Measurements from ENCODE around the gene RIT2.

The RIT2 gene

DNA sequence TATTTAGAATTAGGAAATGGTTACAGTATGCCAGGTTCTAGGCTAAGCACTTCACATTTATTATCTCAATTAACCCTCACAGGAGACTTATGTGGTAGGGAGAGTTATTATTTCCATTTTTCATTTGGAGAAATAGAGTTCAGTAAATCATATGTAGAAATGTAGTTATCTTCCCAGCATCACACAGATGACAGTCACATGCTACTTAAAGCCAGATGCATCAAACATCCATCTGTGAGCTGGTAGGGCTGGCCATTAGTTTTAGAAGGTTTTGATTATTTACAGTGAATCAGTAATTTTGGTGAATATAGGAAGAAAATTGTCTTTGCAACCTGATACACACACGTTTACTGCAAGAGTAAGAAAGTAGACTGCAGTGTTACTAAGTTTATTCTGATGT lies 97.9 kb downstream of the RIT2 start:
- no peak for DNase-seq (ENCODE audit: low read depth, low spot score)
- H3K27ac ChIP-seq, result no peak overlapping the region

DNA sequence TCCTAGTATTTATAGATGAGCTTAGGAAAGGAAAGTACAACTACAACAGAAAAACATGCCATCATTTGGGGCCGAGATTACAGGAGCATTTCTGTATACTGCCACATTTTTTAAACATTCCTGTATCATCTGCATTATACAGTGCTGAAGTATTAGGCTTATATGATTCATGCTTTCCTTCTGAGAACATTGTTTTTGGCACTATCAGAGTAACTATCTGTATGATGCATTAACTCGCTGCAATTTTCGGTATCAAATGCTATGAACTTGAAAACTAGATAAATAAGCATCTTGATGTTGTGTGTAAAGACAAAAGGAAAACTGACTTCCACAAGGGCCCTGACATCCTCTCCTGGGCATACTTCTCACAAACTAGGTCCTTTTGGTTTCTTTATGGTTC lies 102.0 kb downstream of the RIT2 start:
- no peak overlapping the region for H3K27ac ChIP-seq
- DNase-seq (ENCODE audit: low read depth, low spot score), result no peak

DNA sequence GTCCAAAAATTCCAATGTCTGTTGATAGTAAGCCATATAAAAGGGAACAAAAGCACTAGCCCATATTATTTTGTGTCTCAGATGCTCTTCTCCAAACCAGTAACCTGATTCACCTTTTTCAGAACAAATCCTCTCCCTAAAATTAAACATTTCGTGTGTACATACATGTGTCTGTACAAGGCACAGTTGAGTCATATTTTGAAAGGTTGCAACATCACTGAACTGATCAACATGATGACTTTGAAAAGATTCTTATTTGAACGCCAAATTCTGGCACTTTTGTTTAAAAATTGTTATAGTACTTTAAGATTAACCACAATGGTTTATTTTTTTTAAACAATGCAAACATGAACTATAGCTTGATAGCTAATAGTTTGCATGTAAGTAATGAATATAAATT lies 102.5 kb downstream of the RIT2 start:
- DNase-seq (ENCODE audit: low read depth, low spot score), result no peak
- H3K27ac ChIP-seq, result no peak overlapping the region

DNA sequence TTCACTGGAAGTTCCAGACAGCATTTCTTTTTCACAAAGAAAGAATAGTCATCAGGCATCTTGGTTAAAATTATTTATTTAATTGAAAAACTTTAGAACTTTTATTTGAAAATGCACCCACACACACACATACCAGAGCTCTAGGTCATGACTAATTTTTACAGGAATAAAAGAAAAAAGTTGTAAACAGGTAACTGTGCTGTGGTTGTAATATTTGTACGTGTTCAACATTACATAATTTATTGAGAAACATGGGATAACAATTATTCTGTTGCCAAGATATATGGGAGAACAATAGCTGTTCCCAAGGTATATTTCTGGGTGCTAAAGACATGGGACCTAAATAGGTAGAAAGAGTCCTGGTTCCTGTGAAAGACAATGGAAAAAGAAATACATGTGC lies 104.9 kb downstream of the RIT2 start:
- DNase-seq (ENCODE audit: low read depth, low spot score), result no peak
- H3K27ac ChIP-seq, result no peak overlapping the region

DNA sequence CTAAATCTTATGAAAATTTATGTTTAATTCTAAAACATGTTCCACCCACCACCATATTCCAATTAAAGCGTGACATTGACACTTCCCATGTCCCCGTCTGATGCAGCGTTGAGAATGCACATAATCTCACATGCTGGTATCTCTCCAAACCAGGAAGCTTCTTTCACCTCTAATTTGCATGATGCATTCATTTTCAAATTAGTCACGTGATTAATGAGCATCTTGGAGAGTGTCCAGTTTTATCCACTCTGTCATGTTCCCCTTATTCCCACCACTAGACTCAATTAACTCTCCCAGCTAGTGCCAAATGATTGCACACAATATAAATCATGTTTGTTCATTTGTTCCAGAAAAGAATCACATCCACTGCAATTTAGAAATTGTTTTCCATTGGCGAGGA lies 105.8 kb downstream of the RIT2 start:
- no peak for DNase-seq (ENCODE audit: low read depth, low spot score)
- H3K27ac ChIP-seq, result no peak overlapping the region

DNA sequence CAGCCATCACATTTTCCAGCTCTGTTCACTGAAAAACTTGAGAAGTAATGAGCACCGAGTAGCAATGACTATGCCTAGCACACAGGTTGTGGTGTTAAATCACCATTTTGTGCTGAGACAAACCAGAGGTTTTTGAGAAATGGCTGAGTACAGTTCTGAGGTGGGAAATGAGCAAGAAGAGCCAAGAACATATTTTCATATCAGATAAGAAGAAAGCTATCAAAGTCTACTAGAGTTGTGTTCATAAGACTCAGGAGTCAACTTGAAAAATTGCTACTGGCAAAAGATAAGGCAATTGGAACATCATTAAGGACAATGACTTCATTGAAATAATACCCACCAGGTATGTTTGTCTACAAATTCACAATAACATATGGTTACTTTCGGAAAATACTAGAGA lies 108.1 kb downstream of the RIT2 start:
- no peak for DNase-seq (ENCODE audit: low read depth, low spot score)

DNA sequence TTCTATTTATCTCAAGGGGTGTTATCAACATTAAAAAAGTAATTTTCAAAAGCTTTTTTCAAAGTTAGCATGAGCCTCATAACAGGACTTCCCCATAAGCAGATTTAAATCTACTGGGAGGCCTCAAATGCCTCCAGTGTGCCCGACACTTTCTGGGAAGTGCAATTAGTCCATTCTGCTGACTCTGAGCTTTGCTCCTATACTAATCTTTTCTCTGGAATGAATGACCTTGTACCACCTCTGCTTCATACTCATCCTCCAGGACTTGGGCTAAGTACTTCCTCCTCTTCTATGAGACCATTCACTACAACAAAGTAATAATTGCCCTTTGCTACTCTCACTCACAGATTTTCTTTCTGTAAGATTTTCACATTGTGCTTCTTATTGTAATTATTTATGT lies 111.1 kb downstream of the RIT2 start:
- DNase-seq (ENCODE audit: low read depth, low spot score), result no peak
- no peak overlapping the region for H3K27ac ChIP-seq

More for the DNA sequence above, 108.1 kb downstream of the RIT2 start:
- H3K27ac ChIP-seq, result no peak overlapping the region

DNA sequence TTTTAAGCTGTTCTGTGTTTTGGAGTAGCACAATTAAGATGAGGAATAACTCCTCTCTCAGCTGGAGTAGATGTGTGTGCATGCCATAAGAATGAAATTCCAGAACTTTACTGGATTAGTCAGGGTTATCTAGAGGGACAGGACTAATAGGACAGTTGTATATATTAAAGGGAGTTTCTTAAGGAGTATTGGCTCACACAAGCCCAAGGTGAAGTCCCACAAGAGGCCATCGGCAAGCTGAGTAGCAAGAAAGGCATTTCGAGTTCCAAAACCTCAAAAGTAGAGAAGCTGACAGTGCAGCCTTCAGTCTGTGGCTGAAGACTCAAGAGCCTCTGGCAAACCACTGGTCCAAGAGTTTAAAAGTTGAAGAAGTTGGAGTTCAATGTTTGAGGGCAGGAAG lies 113.7 kb downstream of the RIT2 start:
- no peak for DNase-seq (ENCODE audit: low read depth, low spot score)
- no peak overlapping the region for H3K27ac ChIP-seq

DNA sequence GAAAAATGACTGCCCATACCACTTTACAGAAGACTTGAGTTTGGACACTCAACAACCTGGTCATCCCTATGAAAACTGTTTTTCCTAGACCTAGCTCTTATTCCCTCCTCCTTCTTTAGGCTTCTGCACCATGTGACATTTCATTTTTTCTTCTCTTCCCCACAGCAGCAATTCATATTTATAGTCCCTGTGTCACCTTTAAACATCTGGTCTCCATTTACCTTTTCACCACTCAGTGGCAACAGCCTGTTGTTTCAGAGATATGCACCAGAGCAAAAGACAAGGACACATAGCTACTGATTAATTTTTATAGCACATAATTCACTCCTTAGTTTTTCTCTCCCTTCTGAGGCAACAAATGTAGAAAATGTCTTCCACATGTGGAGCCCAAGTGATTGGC lies 118.7 kb downstream of the RIT2 start:
- H3K27ac ChIP-seq, result no peak overlapping the region
- no peak for DNase-seq (ENCODE audit: low read depth, low spot score)

DNA sequence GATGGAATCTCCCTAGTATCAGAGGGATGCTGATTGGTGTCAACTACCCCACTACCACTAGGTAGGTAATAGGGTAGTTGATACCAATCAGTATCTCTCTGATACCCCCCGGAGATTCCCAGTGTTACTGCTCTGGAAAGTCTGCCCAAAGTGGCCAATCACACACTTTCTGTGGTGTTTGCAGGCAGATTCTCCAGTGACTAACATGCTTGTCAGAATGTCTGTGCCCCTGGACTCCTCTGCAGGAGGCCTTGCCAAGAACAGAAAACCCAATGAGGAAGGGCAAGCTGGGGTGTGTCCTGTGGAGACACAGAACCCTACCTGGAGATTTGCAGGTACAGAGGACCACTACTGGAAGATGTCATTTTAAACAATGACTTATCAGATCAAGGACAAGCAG lies 135.1 kb downstream of the RIT2 start:
- H3K27ac ChIP-seq, result no peak overlapping the region
- no peak for DNase-seq (ENCODE audit: low read depth, low spot score)

DNA sequence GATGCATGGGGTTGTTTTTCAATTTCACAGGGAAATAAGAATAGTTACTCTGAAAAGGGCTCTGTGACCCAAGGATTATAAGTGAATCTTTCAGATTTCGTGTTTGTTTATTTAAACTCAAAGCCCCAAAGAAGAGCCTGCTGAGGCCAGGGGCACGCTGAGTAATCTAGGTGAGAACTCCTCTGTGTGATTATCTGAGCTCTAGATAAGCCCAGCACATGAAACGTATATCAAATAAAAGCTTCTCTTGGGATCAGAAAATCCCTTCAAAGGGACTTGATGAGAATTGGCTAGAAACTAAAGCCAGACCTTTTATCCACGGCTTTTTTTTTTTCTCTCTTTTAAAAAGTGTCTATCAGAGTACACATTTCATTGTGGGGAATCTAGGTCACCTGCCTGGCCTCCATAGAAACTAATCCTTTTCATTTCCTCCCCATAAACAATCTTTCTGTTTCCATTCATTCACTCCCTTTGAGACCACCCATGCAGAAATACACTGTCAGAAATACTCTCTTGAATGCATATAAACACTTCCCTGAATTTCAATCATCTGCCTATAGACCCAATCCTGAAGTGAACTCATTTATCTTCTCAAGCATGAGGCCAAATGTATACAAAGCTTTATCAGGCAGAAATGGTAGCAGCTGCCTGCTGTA lies 137.4 kb downstream of the RIT2 start:
- H3K27ac ChIP-seq, result no peak overlapping the region
- DNase-seq (ENCODE audit: low read depth, low spot score), result no peak

DNA sequence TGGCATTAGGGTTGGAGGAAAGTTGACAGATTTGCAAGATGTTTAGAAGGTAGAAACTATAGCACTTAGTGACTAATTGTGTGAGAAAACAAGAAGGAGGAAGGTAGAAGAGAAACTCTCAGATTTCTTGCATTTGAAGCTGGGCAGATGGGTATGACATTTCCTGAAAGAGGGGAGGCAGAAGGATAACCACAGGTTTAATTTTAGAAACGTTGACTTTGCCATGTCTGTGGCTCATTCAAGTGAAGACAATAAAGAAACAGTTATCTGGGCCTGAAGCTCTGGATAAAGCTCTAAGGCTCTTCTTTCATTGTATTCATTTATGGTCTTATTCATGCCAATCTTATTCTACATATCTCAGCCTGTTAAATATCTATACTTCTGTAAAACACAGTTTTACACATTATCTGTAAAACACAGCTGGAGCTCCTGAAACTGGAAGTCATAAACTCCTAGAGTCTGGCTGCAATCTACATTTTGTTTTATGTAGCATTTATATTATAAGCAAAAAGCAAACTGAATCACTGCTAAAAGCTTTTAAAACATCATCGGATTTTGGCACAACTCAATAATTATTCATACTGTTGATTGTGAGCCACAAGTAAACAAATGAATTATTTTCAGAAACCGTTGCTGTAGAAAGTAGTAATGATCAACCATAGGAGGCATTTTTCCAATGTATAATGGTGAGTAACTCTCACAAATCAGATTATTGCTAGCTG lies 138.5 kb downstream of the RIT2 start:
- DNase-seq (ENCODE audit: low read depth, low spot score), result no peak
- H3K27ac ChIP-seq, result no peak overlapping the region

DNA sequence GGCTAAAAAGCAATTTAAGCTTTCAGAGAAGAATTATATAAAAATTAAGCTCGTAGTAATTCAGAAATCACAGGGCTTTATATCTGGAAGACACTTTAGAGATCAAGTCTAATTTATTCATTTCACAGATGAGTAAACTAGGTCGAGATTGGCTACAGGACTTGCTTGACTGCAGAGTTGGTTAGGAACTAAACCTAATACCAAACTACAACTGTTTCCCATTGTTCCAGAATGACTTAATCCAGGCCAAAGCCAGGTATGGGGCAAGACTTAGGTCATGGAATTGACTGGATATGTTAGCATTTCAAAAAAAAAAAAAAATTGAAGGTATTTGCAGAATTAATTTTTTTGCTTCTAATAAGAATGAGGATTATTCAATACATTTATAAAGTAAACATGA lies 146.1 kb downstream of the RIT2 start:
- no peak overlapping the region for H3K27ac ChIP-seq
- DNase-seq (ENCODE audit: low read depth, low spot score), result no peak

DNA sequence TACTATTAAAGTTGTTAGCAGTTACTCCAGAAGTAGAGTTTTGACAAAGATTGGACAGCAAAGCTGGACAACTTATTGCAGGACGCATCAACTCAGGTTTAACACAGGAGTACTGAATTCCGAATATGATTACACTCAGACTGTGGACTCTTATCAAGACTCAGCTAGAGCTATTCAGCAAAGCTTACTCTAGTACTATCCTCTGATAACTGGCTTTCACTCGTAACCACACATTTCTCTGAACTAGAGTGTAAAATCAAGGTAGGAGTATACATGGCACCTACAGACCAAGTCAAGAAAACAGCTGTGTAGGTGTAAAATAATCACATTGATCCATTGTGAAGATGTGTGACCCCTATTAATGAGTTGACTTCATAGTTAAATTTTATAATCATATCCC lies 154.2 kb downstream of the RIT2 start:
- no peak for DNase-seq (ENCODE audit: low read depth, low spot score)

DNA sequence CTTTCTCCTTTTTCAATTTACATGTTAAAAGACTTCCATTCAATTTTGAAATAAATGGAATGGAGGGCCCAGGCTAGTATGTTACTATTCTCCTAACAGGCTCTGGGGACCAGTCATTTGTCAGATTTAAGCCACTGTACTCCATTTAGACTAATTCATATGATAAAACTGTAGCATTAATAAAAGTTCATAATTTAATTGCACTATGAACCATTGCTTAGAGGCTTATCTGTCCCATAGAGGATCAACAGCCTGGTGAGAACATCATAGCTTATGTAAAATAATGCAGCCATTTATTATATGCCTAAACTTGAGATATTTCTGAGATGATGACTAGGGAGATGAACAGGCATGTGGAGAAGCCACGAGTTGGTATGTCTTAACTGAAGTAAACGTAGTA lies 156.0 kb downstream of the RIT2 start:
- no peak overlapping the region for H3K27ac ChIP-seq
- DNase-seq (ENCODE audit: low read depth, low spot score), result no peak

More for the DNA sequence above, 154.2 kb downstream of the RIT2 start:
- H3K27ac ChIP-seq, result no peak overlapping the region

DNA sequence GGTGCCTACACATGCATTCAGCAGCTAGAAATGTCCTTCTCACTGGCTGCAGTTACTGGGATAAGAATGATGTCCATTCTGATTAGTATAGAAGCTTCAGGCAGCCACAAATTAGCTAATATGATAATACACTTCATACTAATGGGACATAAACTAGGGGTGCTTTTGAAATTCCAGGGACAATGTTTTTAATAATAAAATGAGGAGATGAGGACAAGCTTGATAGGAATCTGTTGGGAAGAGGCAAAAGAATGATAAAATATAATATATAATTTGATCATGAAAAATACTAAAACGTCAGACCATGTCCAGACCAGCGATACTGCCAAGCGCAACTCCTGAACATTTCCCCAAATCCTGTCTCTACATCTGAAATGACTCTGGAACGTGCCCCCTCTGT lies 157.1 kb downstream of the RIT2 start:
- DNase-seq (ENCODE audit: low read depth, low spot score), result no peak
- H3K27ac ChIP-seq, result no peak overlapping the region

DNA sequence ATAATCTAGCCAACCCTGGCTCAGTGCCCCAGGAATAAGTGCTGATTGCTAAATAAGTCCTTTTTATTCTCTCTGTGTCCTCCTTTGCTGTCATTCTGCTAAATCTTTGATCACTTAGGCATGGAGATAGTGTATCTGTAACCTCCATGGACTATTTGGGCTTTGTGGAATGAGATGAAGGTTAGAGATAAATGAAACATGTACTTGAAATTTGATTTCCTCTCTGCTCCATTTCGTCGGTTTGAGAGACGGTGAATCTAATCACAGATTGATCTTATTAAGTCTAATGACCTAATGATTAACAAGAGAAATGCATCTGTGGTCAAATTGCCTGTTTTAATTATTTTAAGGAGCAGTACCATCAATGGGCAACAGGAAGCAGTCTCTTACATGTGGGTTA lies 159.2 kb downstream of the RIT2 start:
- no peak for DNase-seq (ENCODE audit: low read depth, low spot score)
- H3K27ac ChIP-seq, result no peak overlapping the region

DNA sequence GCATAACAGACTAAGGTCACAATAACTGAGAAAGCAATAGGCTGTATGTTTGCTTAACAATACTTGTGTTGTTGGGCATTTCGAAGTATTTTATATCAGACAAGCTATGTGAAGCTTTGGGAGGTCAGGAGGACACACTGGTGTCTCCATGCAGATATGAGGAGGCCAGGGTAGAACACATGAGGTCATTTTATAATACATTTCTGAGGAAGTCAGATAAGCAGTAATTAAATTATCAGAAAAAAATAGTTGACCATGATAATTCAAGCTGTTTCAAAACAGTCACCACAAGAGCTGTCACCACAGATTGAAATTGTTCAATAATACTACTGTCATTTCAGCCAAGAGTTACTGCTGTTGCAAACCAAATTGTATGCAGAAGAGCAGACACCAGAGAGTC lies 160.6 kb downstream of the RIT2 start:
- DNase-seq (ENCODE audit: low read depth, low spot score), result no peak
- H3K27ac ChIP-seq, result no peak overlapping the region

DNA sequence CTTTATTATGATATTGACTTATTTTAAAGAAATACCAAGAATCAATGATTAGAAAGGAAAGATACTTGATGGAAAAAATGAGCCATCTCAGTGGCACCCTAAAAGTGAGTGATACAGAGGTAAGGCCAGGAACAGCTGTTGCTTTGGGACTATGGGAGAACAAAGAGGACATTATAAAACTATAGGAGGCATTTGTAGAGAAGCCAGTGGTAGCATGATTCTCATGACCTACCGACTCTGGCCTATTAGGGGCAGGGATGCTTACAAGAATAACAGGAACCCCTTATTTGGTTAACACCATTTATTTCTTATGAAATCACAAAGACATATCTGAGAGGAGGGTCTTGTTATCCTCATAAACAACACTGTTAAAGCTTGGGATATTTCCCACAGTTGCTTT lies 162.2 kb downstream of the RIT2 start:
- no peak for DNase-seq (ENCODE audit: low read depth, low spot score)
- no peak overlapping the region for H3K27ac ChIP-seq

DNA sequence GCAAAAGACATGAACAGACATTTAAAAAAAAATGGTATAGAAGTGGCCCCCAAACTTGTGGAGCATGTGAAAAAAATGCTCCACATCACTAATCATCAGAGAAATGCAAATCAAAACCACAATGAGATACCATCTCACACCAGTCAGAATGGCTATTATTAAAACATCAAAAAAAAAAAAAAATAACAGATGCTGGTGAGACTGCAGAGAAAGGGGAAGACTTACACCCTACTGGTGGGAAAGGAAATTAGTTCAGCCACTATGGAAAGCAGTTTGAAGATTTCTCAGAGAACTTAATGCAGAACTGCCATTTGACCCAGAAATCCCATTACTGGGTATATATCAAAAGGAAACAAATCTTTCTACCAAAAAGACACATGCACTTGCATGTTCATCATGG lies 164.8 kb downstream of the RIT2 start:
- no peak overlapping the region for H3K27ac ChIP-seq
- DNase-seq (ENCODE audit: low read depth, low spot score), result no peak

DNA sequence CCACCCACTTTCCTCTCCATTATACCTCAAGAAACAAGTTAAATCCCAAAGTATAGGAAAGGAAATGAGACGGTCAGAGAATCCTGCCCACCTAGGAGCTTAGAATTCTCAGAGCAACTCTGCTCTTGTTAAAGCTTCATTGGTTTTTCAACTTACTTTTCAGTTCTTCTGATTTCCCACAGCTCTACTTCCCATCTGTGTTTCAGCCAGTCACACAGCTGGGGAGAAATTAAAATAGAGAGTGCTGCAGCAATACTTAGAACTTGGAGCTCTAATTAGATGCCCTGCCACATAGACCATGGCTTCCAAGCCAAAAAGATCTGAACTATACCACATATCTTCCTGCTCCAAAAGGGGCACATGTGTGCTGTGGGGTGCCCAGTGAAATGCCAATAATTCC lies 166.7 kb downstream of the RIT2 start:
- no peak overlapping the region for H3K27ac ChIP-seq

DNA sequence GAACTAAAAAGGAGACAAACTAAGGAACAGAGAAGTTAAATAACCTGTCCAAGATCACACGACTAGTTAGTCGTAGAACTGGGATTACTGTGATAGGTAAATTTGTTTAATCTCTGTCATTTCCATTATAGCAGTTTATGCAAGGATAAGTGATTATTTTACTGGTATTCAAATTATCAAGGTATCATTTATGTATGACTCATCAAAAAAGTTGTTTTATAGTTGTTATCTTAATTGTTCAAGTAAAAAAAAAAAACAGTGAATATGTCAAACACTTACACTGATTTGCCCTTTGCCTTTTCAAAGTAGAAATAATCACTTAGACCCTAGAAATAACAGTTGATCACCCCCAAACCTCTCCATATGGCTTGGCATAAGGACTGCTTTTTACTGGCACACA lies 173.6 kb downstream of the RIT2 start:
- no peak for DNase-seq (ENCODE audit: low read depth, low spot score)
- no peak overlapping the region for H3K27ac ChIP-seq

More for the DNA sequence above, 166.7 kb downstream of the RIT2 start:
- DNase-seq (ENCODE audit: low read depth, low spot score), result no peak

Measured in epithelial cell of prostate (primary cell).